ENCODE measurements around the gene DYRK1A. TPM values are rescaled to one million over a fixed set of nuclear protein-coding genes. Genes with fewer than 3 reads are reported as not detected.

DYRK1A gene
- total RNA-seq, 6 experiments from 2014 or later = 35.8 to 47.3 (median 42.5) TPM

GRCh38 chr21:37408464-37409193, 42.1 kb downstream of the DYRK1A start:
- no peak for DNase-seq
- peaks cover 74% of the 10 kb centered on the region for H3K4me1 Mint-ChIP-seq (ENCODE audit: low read depth)
- H3K36me3 Mint-ChIP-seq (ENCODE audit: low read depth) = peaks cover 7% of the 10 kb centered on the region
- no peak overlapping the region; the same call in 1 of the 2 replicates for H3K4me3 Mint-ChIP-seq
- H3K9me3 Mint-ChIP-seq = peaks cover 2% of the 10 kb centered on the region; the same call in 1 of the 2 replicates
- no peaks in the 10 kb centered on the region for H3K27me3 Mint-ChIP-seq (ENCODE audit: insufficient read depth)
- TF ChIP-seq, protein P1, sequence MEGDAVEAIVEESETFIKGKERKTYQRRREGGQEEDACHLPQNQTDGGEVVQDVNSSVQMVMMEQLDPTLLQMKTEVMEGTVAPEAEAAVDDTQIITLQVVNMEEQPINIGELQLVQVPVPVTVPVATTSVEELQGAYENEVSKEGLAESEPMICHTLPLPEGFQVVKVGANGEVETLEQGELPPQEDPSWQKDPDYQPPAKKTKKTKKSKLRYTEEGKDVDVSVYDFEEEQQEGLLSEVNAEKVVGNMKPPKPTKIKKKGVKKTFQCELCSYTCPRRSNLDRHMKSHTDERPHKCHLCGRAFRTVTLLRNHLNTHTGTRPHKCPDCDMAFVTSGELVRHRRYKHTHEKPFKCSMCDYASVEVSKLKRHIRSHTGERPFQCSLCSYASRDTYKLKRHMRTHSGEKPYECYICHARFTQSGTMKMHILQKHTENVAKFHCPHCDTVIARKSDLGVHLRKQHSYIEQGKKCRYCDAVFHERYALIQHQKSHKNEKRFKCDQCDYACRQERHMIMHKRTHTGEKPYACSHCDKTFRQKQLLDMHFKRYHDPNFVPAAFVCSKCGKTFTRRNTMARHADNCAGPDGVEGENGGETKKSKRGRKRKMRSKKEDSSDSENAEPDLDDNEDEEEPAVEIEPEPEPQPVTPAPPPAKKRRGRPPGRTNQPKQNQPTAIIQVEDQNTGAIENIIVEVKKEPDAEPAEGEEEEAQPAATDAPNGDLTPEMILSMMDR (IDR thresholded peaks at IDR 0.05) = no peak
- peak overlapping the region; percentile 76 for H3K27ac Mint-ChIP-seq

GRCh38 chr21:37410639-37411038, 44.1 kb downstream of the DYRK1A start:
- TF ChIP-seq, protein P1 (IDR thresholded peaks at IDR 0.05) = no peak
- DNase-seq = no peak
- Mint-ChIP-seq H3K27ac (no peak overlapping the region), H3K4me1 (ENCODE audit: low read depth) (peaks cover 82% of the 10 kb centered on the region), H3K36me3 (ENCODE audit: low read depth) (peaks cover 5% of the 10 kb centered on the region; the same call in 1 of the 2 replicates), H3K27me3 (ENCODE audit: insufficient read depth) (no peaks in the 10 kb centered on the region), H3K4me3 (no peak overlapping the region), H3K9me3 (no peaks in the 10 kb centered on the region)

GRCh38 chr21:37412603-37413360, 46.2 kb downstream of the DYRK1A start:
- Mint-ChIP-seq H3K4me1 (ENCODE audit: low read depth) (peaks cover 84% of the 10 kb centered on the region), H3K27me3 (ENCODE audit: insufficient read depth) (no peaks in the 10 kb centered on the region), H3K4me3 (peak overlapping the region; percentile 62), H3K36me3 (ENCODE audit: low read depth) (peaks cover 8% of the 10 kb centered on the region), H3K9me3 (no peaks in the 10 kb centered on the region), H3K27ac (peak overlapping the region; percentile 80)
- TF ChIP-seq, protein P1 (IDR thresholded peaks at IDR 0.05) = no peak
- DNase-seq = peak; percentile 51

DNA sequence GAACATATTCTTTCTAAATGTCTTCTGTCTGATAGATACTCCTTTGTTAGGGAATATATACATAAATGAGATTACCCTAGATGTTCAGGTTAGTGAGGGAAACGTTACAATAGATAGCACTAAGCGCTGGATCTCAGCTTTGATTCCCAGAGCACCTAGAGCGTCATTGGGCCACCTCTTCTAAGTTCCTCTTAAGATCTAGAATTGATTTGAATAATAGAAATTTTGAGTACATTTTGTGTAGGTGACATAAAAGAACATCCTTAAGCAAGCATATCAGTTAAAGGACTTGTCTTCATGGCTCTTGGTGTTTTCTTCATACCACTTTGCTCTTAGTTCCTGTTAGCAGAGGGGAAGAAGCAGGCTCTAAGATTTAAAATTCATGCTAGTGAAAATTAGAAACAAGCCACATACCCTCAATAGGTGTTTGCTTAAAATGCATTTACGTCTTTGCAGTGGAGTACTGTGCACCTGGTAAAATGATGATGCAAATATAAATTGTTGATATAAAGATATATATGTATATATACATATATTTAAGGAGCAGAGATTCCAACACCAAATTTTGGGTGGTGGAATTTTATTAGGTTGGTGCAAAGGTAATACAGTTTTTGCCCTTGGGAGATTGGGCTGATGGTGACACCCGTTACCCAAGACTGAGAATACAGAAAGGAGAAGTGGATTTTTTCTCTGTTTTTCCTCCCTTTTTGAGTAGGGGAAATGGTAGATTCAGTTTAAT, 47.1 kb downstream of the DYRK1A start:
- Mint-ChIP-seq H3K27me3 (ENCODE audit: insufficient read depth) (no peaks in the 10 kb centered on the region), H3K27ac (peak overlapping the region; percentile 87), H3K36me3 (ENCODE audit: low read depth) (peaks cover 9% of the 10 kb centered on the region), H3K4me1 (ENCODE audit: low read depth) (peaks cover 84% of the 10 kb centered on the region), H3K9me3 (no peaks in the 10 kb centered on the region), H3K4me3 (peak overlapping the region; percentile 60)
- no peak for DNase-seq
- TF ChIP-seq, protein P1 (IDR thresholded peaks at IDR 0.05) = no peak

All from HFFc6 (cell line).